Nephron progenitor cell (in vitro differentiated cells): ENCODE measurements around the gene LIPC.
A peak's percentile ranks its signal among the peaks of the same experiment; 100 is the strongest.

Experiments
- DNase-seq: peaks from one replicate; pipeline ENCODE4 v3.0.0; 2021
- H3K27ac Mint-ChIP-seq: 2 replicates; pipeline ENCODE4 v1.8.0; 2021; ENCODE audit warnings: mild to moderate bottlenecking, moderate library complexity, mixed read lengths
- H3K27me3 Mint-ChIP-seq: 2 replicates; pipeline ENCODE4 v1.8.0; 2021; ENCODE audit warnings: mild to moderate bottlenecking, low read depth, mixed read lengths; ENCODE audit not compliant: poor library complexity
- H3K36me3 Mint-ChIP-seq: 2 replicates; pipeline ENCODE4 v1.8.0; 2021; ENCODE audit warnings: low read depth, mixed read lengths
- H3K4me1 Mint-ChIP-seq: 2 replicates; pipeline ENCODE4 v1.8.0; 2021; ENCODE audit warnings: mixed read lengths
- H3K4me3 Mint-ChIP-seq: 2 replicates; pipeline ENCODE4 v1.8.0; 2021; ENCODE audit warnings: mild to moderate bottlenecking, moderate library complexity, mixed read lengths
- H3K9me3 Mint-ChIP-seq: 2 replicates; pipeline ENCODE4 v1.8.0; 2021; ENCODE audit warnings: mild to moderate bottlenecking, moderate library complexity, mixed read lengths
- TF ChIP-seq, protein P1 (sequence below): fragments of 200-600 bp; sonication (generic); IDR thresholded peaks from 2 replicates; pipeline ENCODE4 v1.5.0; 2021; ENCODE audit warnings: antibody characterized with exemption

Gene LIPC

DNA sequence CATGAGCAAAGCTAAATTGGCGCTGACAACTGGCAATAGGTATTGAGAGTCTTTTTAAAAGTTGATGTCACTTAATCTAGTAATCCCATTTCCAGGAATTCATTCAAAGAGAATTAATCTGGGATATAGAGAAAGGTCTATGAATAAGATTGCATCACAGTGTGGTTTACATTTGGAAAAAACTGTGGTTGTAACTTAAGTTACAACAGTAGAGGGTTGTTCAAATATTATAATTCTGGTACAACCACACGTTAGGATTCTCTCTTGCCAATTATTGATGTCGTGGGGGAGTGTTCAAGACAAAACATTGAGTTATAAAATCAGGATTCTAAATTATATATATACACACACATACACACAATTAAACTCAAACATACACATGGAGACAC lies 79.8 kb downstream of the LIPC start:
- peaks cover 23% of the 10 kb centered on the region for H3K9me3 Mint-ChIP-seq
- no peak overlapping the region for H3K27ac Mint-ChIP-seq
- peaks cover 14% of the 10 kb centered on the region for H3K27me3 Mint-ChIP-seq
- peaks cover 13% of the 10 kb centered on the region for H3K36me3 Mint-ChIP-seq
- TF ChIP-seq, protein P1, sequence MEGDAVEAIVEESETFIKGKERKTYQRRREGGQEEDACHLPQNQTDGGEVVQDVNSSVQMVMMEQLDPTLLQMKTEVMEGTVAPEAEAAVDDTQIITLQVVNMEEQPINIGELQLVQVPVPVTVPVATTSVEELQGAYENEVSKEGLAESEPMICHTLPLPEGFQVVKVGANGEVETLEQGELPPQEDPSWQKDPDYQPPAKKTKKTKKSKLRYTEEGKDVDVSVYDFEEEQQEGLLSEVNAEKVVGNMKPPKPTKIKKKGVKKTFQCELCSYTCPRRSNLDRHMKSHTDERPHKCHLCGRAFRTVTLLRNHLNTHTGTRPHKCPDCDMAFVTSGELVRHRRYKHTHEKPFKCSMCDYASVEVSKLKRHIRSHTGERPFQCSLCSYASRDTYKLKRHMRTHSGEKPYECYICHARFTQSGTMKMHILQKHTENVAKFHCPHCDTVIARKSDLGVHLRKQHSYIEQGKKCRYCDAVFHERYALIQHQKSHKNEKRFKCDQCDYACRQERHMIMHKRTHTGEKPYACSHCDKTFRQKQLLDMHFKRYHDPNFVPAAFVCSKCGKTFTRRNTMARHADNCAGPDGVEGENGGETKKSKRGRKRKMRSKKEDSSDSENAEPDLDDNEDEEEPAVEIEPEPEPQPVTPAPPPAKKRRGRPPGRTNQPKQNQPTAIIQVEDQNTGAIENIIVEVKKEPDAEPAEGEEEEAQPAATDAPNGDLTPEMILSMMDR = no peak
- H3K4me1 Mint-ChIP-seq = peaks cover 20% of the 10 kb centered on the region
- H3K4me3 Mint-ChIP-seq = no peak overlapping the region
- DNase-seq = no peak

DNA sequence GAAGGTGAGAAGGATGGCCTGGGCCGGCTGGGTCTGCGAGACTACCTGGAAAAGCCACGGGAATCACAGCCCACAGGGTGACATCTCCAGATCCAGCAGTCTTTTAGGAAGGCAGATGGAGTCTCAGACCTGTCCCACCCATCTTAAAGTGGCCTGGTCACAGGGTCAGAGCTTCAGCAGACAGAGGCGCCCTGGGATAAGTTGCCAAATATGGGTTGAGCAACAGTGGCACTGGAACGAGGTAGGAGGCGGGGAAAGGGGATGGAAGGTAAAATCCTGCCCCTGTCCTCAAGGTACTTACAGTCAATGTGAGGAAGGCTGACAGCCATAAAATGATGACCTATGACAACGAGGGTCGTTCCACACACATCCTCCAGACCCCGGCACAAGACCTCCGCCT lies 80.7 kb downstream of the LIPC start:
- H3K4me1 Mint-ChIP-seq = peaks cover 26% of the 10 kb centered on the region
- peaks cover 13% of the 10 kb centered on the region for H3K36me3 Mint-ChIP-seq
- H3K27me3 Mint-ChIP-seq = peaks cover 11% of the 10 kb centered on the region
- TF ChIP-seq, protein P1 = no peak
- H3K9me3 Mint-ChIP-seq = peaks cover 30% of the 10 kb centered on the region
- no peak overlapping the region for H3K4me3 Mint-ChIP-seq
- H3K27ac Mint-ChIP-seq = peak overlapping the region; percentile 27
- DNase-seq = no peak

DNA sequence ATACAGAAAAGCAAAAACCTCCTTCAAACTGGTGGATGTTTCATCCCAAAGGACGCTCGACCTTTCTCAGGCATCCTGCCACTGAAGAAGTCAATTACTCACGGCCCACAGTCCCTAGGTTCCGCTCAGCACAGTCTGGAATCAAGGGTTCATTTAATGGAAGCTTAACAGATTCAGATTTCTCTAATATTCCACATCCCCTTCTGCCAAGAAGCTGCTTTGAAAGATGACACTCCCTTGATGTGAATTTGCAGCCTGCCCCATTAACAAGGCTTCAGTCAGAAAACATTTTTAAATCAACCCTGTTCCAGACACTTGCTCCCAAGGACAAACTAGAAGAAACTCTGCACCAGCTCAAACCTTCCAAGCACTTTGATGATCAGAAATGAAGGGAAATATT lies 81.2 kb downstream of the LIPC start:
- TF ChIP-seq, protein P1 = no peak
- Mint-ChIP-seq H3K36me3 (peaks cover 13% of the 10 kb centered on the region), H3K9me3 (peaks cover 30% of the 10 kb centered on the region), H3K27me3 (peaks cover 7% of the 10 kb centered on the region), H3K4me1 (peaks cover 31% of the 10 kb centered on the region), H3K27ac (peak overlapping the region; percentile 27), H3K4me3 (no peak overlapping the region)
- no peak for DNase-seq

DNA sequence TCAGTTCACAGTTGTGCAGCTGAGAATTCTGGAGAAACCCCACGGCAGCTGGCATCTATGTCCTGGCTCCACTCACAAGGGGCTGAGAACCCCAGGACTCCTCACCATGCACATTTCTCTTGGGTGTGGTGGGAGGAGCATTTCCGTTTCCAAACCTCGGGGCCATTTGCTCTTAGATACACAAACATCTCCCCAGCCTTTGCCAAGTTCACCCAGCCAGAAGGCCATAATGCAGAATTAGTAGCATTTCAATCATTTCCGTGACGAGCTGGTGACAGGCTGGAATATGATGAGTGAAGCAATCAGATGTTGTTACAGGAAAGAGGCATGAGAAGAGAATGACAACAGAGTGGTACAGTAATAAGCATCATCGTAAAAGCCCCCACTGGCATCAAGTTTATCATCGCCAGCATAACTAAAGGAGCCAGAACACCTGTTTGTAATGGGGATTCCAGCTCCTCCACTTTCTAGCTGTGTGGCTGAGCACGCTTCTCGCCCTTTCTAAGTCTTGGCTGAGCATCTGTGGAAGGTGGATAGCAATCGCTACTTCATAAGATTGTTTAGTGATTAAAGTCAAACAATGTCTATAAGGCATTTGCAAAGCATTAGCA lies 82.0 kb downstream of the LIPC start:
- H3K9me3 Mint-ChIP-seq = peaks cover 30% of the 10 kb centered on the region

DNA sequence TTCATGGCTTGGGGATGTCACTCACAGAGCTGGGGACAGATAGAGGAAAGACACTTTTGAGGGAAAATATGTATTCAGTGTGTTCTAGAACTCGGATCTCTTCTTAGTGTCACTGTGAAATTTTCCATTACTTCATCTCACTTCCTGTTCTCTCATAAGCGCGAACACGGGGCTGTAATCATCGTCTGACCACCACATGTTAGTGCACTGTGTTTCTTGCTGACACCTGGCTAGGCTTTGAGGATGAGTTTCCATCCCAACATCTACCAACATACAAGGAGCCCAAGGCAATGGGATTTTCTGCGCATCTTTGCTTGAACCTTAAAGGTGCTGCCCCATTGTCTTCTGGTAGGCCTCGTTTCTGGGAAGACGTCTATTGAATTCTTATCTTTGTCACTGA lies 84.0 kb downstream of the LIPC start:
- Mint-ChIP-seq H3K36me3 (peaks cover 13% of the 10 kb centered on the region), H3K27ac (no peak overlapping the region), H3K27me3 (peaks cover 2% of the 10 kb centered on the region), H3K4me3 (no peak overlapping the region), H3K4me1 (peaks cover 57% of the 10 kb centered on the region), H3K9me3 (peaks cover 30% of the 10 kb centered on the region)
- TF ChIP-seq, protein P1 = no peak
- no peak for DNase-seq

More for the DNA sequence above, 82.0 kb downstream of the LIPC start:
- DNase-seq = no peak
- TF ChIP-seq, protein P1 = no peak
- peaks cover 13% of the 10 kb centered on the region for H3K36me3 Mint-ChIP-seq
- H3K4me3 Mint-ChIP-seq = no peak overlapping the region
- H3K27me3 Mint-ChIP-seq = peaks cover 4% of the 10 kb centered on the region
- H3K4me1 Mint-ChIP-seq = peaks cover 39% of the 10 kb centered on the region
- no peak overlapping the region for H3K27ac Mint-ChIP-seq

DNA sequence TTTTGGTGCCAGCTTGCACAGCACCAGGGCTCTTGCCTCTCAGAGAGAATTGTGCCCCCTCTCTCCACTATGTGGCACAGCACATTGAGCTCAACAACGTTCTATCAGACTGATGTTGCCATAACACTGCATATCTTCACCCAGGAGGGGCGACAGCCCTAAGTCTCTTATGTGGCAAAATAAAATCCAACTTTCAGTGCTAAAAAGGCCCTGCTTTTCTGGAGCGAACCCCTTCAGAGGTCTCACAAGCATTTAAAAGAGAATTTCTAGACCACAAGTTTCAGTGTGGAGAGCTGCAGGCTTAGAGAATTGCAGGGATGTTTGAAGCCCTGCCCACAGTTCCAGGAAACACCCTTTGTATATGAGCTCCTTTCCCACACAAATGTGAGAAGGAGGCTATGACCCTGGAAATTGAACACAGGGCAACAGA lies 85.5 kb downstream of the LIPC start:
- H3K36me3 Mint-ChIP-seq = peaks cover 13% of the 10 kb centered on the region
- no peak overlapping the region for H3K27ac Mint-ChIP-seq
- H3K4me3 Mint-ChIP-seq = no peak overlapping the region
- TF ChIP-seq, protein P1 = no peak
- H3K4me1 Mint-ChIP-seq = peaks cover 66% of the 10 kb centered on the region
- H3K27me3 Mint-ChIP-seq = peaks cover 2% of the 10 kb centered on the region
- H3K9me3 Mint-ChIP-seq = peaks cover 30% of the 10 kb centered on the region
- no peak for DNase-seq
